HCT116 (cell line): ENCODE measurements around the gene ZNF30.

ENCODE experiments used
- EZH2 ChIP-seq: fragments of 200-600 bp; sonication (generic); IDR thresholded peaks from 2 replicates; pipeline ENCODE4 v1.6.1; 2017; ENCODE audit warnings: antibody characterized with exemption, mixed run types
- POLR2A ChIP-seq: IDR thresholded peaks from 2 replicates; pipeline ENCODE4 v1.7.0; 2011; ENCODE audit warnings: borderline replicate concordance; ENCODE audit not compliant: insufficient read depth, insufficient read length; ENCODE audit errors: extremely low read depth
- POLR2AphosphoS5 ChIP-seq: IDR thresholded peaks from 2 replicates; pipeline ENCODE4 v1.6.1; 2011; ENCODE audit warnings: mild to moderate bottlenecking, low read depth, low read length, moderate library complexity
- RAD21 ChIP-seq: IDR thresholded peaks from 2 replicates; pipeline ENCODE4 v1.6.1; 2012; ENCODE audit warnings: low read depth, mild to moderate bottlenecking
- SIN3A ChIP-seq: IDR thresholded peaks from 2 replicates; pipeline ENCODE4 v1.6.1; 2012; ENCODE audit warnings: low read depth
- SP1 ChIP-seq: IDR thresholded peaks from 2 replicates; pipeline ENCODE4 v1.6.1; 2012; ENCODE audit warnings: low read depth
- SRF ChIP-seq: IDR thresholded peaks from 2 replicates; pipeline ENCODE4 v1.6.1; 2012; ENCODE audit warnings: low read depth
- ZNF274 ChIP-seq: fragments of 200-500 bp; sonication (Bioruptor generic); IDR thresholded peaks from 2 replicates; pipeline ENCODE4 v1.6.1; 2014; ENCODE audit warnings: mild to moderate bottlenecking, low read depth, low read length, inconsistent platforms
- TF ChIP-seq, protein P1 (sequence below), 3 experiments: fragments of 200-600 bp in 1 of 3; sonication (generic) in 1 of 3; IDR thresholded peaks in 2 of 3; conservative IDR thresholded peaks in 1 of 3; 2 replicates each; pipeline ENCODE4 v1.5.1; 2012 to 2017; ENCODE audit warnings: low read depth in 2 of 3, low read length in 2 of 3, antibody characterized with exemption in 1 of 3, borderline replicate concordance in 1 of 3, control low read depth in 1 of 3, mild to moderate bottlenecking in 1 of 3, mixed read lengths in 1 of 3, mixed run types in 1 of 3, moderate library complexity in 1 of 3; ENCODE audit not compliant: insufficient read depth in 1 of 3
- TF ChIP-seq, protein P2 (sequence below): IDR thresholded peaks from 2 replicates; pipeline ENCODE4 v1.6.1; 2012; ENCODE audit warnings: low read depth

DNA sequence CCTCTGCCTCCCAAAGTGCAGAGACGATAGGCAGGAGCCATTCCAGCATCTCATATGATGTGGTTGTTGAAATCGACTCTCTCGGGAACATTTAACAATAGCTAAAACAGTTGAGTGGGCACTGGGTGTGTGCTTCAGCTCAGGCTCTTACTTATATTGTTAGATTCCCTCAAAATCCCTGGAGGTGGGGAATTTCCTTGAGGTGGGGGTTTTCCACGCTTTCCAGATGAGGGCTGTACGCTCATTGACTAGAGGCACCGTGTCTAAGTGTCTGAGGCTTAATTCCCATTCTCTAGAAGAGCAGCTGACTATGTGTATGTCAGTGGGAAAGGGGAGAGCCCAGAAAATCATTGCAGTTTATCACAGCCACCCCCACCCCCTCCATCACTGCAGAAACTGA is 62.6 kb downstream of the ZNF30 start:
- no peak for TF ChIP-seq POLR2A
- TF ChIP-seq, protein P1, sequence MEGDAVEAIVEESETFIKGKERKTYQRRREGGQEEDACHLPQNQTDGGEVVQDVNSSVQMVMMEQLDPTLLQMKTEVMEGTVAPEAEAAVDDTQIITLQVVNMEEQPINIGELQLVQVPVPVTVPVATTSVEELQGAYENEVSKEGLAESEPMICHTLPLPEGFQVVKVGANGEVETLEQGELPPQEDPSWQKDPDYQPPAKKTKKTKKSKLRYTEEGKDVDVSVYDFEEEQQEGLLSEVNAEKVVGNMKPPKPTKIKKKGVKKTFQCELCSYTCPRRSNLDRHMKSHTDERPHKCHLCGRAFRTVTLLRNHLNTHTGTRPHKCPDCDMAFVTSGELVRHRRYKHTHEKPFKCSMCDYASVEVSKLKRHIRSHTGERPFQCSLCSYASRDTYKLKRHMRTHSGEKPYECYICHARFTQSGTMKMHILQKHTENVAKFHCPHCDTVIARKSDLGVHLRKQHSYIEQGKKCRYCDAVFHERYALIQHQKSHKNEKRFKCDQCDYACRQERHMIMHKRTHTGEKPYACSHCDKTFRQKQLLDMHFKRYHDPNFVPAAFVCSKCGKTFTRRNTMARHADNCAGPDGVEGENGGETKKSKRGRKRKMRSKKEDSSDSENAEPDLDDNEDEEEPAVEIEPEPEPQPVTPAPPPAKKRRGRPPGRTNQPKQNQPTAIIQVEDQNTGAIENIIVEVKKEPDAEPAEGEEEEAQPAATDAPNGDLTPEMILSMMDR (IDR thresholded peaks at IDR 0.05 in 2 of 3, conservative IDR thresholded peaks at IDR 0.05 in 1 of 3; ENCODE audit: borderline replicate concordance in 1 of 3, insufficient read depth in 1 of 3, low read depth in 2 of 3, low read length in 2 of 3), result no peak
- no peak for TF ChIP-seq EZH2
- no peak for TF ChIP-seq SRF
- no peak for TF ChIP-seq SP1
- no peak for TF ChIP-seq ZNF274
- TF ChIP-seq, protein P2, sequence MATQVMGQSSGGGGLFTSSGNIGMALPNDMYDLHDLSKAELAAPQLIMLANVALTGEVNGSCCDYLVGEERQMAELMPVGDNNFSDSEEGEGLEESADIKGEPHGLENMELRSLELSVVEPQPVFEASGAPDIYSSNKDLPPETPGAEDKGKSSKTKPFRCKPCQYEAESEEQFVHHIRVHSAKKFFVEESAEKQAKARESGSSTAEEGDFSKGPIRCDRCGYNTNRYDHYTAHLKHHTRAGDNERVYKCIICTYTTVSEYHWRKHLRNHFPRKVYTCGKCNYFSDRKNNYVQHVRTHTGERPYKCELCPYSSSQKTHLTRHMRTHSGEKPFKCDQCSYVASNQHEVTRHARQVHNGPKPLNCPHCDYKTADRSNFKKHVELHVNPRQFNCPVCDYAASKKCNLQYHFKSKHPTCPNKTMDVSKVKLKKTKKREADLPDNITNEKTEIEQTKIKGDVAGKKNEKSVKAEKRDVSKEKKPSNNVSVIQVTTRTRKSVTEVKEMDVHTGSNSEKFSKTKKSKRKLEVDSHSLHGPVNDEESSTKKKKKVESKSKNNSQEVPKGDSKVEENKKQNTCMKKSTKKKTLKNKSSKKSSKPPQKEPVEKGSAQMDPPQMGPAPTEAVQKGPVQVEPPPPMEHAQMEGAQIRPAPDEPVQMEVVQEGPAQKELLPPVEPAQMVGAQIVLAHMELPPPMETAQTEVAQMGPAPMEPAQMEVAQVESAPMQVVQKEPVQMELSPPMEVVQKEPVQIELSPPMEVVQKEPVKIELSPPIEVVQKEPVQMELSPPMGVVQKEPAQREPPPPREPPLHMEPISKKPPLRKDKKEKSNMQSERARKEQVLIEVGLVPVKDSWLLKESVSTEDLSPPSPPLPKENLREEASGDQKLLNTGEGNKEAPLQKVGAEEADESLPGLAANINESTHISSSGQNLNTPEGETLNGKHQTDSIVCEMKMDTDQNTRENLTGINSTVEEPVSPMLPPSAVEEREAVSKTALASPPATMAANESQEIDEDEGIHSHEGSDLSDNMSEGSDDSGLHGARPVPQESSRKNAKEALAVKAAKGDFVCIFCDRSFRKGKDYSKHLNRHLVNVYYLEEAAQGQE, result no peak
- no peak for TF ChIP-seq RAD21
- no peak for TF ChIP-seq SIN3A
- no peak for TF ChIP-seq POLR2AphosphoS5
